DOHH2 (cell line): ENCODE results near the gene TMEM203.

Source experiments
- H3F3A ChIP-seq: fragments of 200-600 bp; sonication (generic), shearing (Covaris generic); 2 replicates; pipeline ENCODE4 v1.6.0; 2016; ENCODE audit warnings: antibody characterized with exemption, mild to moderate bottlenecking; ENCODE audit not compliant: control insufficient read depth, insufficient read depth
- H3K27ac ChIP-seq: fragments of 200-600 bp; sonication (generic); 2 replicates; pipeline ENCODE4 v1.5.1; 2014; ENCODE audit warnings: low read depth, mild to moderate bottlenecking, low read length, moderate library complexity
- H3K27me3 ChIP-seq: fragments of 200-600 bp; sonication (generic); 2 replicates; pipeline ENCODE4 v1.6.1; 2014; ENCODE audit warnings: mild to moderate bottlenecking, low read length, mixed read lengths; ENCODE audit not compliant: control insufficient read depth
- H3K36me3 ChIP-seq: fragments of 200-600 bp; sonication (generic); 2 replicates; pipeline ENCODE4 v1.6.1; 2014; ENCODE audit warnings: mild to moderate bottlenecking, low read length, moderate library complexity, mixed read lengths; ENCODE audit not compliant: control insufficient read depth
- H3K4me1 ChIP-seq: fragments of 200-600 bp; sonication (generic); 2 replicates; pipeline ENCODE4 v1.6.1; 2014; ENCODE audit warnings: mild to moderate bottlenecking, low read length, mixed read lengths; ENCODE audit not compliant: control insufficient read depth
- H3K4me2 ChIP-seq: fragments of 200-600 bp; sonication (generic); 2 replicates; pipeline ENCODE4 v1.6.0; 2014; ENCODE audit warnings: mild to moderate bottlenecking, low read length, moderate library complexity
- H3K4me3 ChIP-seq: fragments of 200-600 bp; sonication (generic); 2 replicates; pipeline ENCODE4 v1.5.1; 2014; ENCODE audit warnings: mild to moderate bottlenecking, low read length, mixed read lengths
- H3K79me2 ChIP-seq: fragments of 200-600 bp; sonication (generic); 2 replicates; pipeline ENCODE4 v1.6.1; 2014; ENCODE audit warnings: mild to moderate bottlenecking, low read length, mixed read lengths; ENCODE audit not compliant: control insufficient read depth
- H3K9me2 ChIP-seq: fragments of 200-600 bp; sonication (generic); replicated peaks from 2 replicates; pipeline ENCODE4 v1.6.1; 2014; ENCODE audit warnings: mild to moderate bottlenecking, low read length, mixed read lengths; ENCODE audit not compliant: control insufficient read depth
- H3K9me3 ChIP-seq: fragments of 200-600 bp; sonication (generic); 2 replicates; pipeline ENCODE4 v1.6.1; 2014; ENCODE audit warnings: antibody characterized with exemption, low read length, mixed read lengths; ENCODE audit not compliant: control insufficient read depth, insufficient read depth
- H4K20me1 ChIP-seq: fragments of 200-600 bp; sonication (generic); 2 replicates; pipeline ENCODE4 v1.6.0; 2014; ENCODE audit warnings: low read depth, mild to moderate bottlenecking, antibody characterized with exemption, low read length, moderate library complexity; ENCODE audit not compliant: control insufficient read depth, insufficient read depth
- CTCF ChIP-seq: fragments of 200-600 bp; sonication (generic); IDR thresholded peaks from one replicate; pipeline ENCODE4 v1.5.1; 2014; ENCODE audit warnings: antibody characterized with exemption, mild to moderate bottlenecking, low read depth, low read length; ENCODE audit not compliant: poor library complexity, severe bottlenecking
- EZH2phosphoT487 ChIP-seq: fragments of 200-600 bp; sonication (generic); IDR thresholded peaks from 2 replicates; pipeline ENCODE4 v1.6.1; 2017; ENCODE audit warnings: borderline replicate concordance, mild to moderate bottlenecking, antibody characterized with exemption, low read length, moderate library complexity, mixed read lengths

Gene TMEM203

DNA sequence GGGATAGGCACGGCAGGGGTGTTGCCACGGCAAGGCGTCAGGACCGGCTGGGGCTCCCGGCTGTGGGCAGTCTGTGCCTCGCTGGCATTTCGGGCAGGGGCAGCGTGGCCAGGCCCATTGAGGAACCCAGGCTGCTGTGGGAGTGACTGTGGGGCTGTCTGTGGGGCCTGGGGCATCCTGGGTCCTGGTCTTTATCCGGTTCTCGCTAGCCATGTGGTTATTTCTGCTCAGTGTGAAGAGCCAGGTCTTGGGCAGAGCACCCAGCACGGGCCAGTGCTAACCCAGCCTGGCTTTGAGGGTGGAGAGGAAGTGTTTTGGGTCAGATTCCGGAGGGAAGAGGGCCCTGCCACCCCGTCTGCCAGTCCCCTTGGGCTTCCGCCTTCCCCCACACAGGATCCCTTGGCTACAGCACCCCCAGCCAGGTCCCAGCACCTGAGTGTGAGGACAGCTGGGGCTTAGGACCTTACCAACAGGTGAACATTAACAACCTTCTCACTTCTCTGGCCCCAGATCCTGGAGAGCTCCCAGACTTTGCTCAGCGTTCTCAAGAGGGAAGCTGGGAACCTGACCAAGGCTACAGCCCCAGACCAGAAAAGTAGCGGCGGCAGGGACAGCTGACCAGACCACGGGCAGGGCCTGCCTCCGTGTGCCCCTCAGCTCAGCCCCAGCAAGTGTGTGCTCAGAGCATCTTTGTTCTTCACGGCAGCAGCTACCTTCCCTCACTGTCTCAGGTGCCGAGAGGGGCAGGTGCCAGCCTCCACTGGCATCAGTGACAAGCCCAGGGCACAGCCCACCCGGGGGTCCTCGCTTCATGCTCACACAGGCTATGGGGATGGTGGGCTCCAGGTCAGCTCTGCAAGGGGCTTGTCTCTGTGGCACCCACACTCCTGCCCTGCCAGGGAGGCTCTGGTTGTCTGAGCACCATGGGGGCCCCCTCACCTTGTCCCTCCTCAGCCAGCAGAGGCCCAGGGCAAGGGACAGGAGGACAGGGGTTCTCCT, 15.9 kb downstream of the TMEM203 start:
- peaks cover 29% of the 10 kb centered on the region for H3K4me1 ChIP-seq
- no peaks in the 10 kb centered on the region for H3K9me2 ChIP-seq
- no peak for TF ChIP-seq EZH2phosphoT487
- TF ChIP-seq CTCF: no peak
- peak overlapping the region; percentile 83 for H3K27ac ChIP-seq
- no peaks in the 10 kb centered on the region for H3K27me3 ChIP-seq
- H4K20me1 ChIP-seq: no peaks in the 10 kb centered on the region
- peak overlapping the region; percentile 72 for H3K4me2 ChIP-seq
- H3K79me2 ChIP-seq: peaks cover 59% of the 10 kb centered on the region
- peak overlapping the region; percentile 95 for H3K4me3 ChIP-seq
- peaks cover 49% of the 10 kb centered on the region for H3K36me3 ChIP-seq
- H3K9me3 ChIP-seq: no peaks in the 10 kb centered on the region
- H3F3A ChIP-seq: no peaks in the 10 kb centered on the region

GRCh38 chr9:137188490-137189296, 16.8 kb downstream of the TMEM203 start, which contains the start of the genes ANAPC2 and SSNA1:
Gene ANAPC2 (minus strand): TSS chr9:137188560. CDS start chr9:137188532, 28 bp downstream.
Gene SSNA1 (plus strand): TSS chr9:137188676. CDS start chr9:137188727, 51 bp downstream.
- no peaks in the 10 kb centered on the region for H3K27me3 ChIP-seq
- H3K79me2 ChIP-seq: peaks cover 59% of the 10 kb centered on the region
- peak within 1 kb of the TSS; percentile 72 for H3K4me2 ChIP-seq
- peak within 1 kb of the TSS; percentile 83 for H3K27ac ChIP-seq
- peak within 1 kb of the TSS; percentile 95 for H3K4me3 ChIP-seq
- peaks cover 29% of the 10 kb centered on the region for H3K4me1 ChIP-seq
- H3K9me2 ChIP-seq: no peaks in the 10 kb centered on the region
- peaks cover 52% of the 10 kb centered on the region for H3K36me3 ChIP-seq
- H3F3A ChIP-seq: no peaks in the 10 kb centered on the region
- no peaks in the 10 kb centered on the region for H4K20me1 ChIP-seq
- no peaks in the 10 kb centered on the region for H3K9me3 ChIP-seq
- TF ChIP-seq CTCF (peak; percentile 70), EZH2phosphoT487 (no peak)

DNA sequence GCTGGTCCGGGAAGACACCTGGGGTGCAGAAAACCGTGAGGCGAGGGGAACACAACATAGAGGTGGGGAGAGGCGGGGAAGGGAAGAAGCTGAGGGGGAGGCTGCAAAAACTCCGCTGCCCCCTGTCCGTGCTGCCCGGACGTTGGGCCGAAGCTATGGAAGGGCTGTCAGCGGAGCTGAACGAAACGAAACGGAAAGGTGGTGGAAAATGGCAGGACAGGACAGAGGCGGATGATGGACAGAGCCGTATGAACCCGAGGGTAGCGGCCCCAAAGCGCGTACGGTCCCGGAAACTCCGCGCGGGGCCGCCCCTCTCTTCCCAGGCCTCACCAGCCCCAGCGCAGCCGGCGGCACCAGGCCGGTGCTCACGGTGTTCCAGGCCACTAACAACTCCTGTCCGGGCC, 17.4 kb downstream of the TMEM203 start:
- Histone ChIP-seq H3K36me3 (peaks cover 58% of the 10 kb centered on the region), H3K27ac (peak overlapping the region; percentile 83; the same call in 1 of the 2 replicates), H3K79me2 (peaks cover 59% of the 10 kb centered on the region)

More for the DNA sequence above, 17.4 kb downstream of the TMEM203 start:
- Histone ChIP-seq H3F3A (no peaks in the 10 kb centered on the region), H3K4me2 (peak overlapping the region; percentile 72), H3K4me3 (peak overlapping the region; percentile 95), H3K4me1 (peaks cover 29% of the 10 kb centered on the region), H4K20me1 (no peaks in the 10 kb centered on the region), H3K9me3 (no peaks in the 10 kb centered on the region), H3K27me3 (no peaks in the 10 kb centered on the region), H3K9me2 (no peaks in the 10 kb centered on the region)
- TF ChIP-seq EZH2phosphoT487 (no peak), CTCF (no peak)
